Neural cell (in vitro differentiated cells): ENCODE data around the gene TRAPPC3. TPM values are rescaled to one million over a fixed set of nuclear protein-coding genes. Genes with fewer than 3 reads are reported as not detected.

Experiments used
- H2AFZ ChIP-seq: fragments of 200-600, 300-800 bp; sonication (generic), shearing (Covaris generic); 2 replicates; pipeline ENCODE4 v1.6.0; 2014; ENCODE audit warnings: low read depth, mild to moderate bottlenecking, antibody characterized with exemption, low read length, moderate library complexity
- H3F3A ChIP-seq: fragments of 200-600 bp; shearing (Covaris generic); 2 replicates; pipeline ENCODE4 v1.6.1; 2016; ENCODE audit warnings: mild to moderate bottlenecking, moderate library complexity, mixed read lengths, antibody characterized with exemption, low read length; ENCODE audit not compliant: insufficient read depth, poor library complexity, severe bottlenecking
- H3K27ac ChIP-seq: fragments of 200-600, 300-800 bp; sonication (generic), shearing (Covaris generic); 2 replicates; pipeline ENCODE4 v1.5.1; 2014; ENCODE audit warnings: mild to moderate bottlenecking, low read length, moderate library complexity
- H3K27me3 ChIP-seq: fragments of 300-800, 200-600 bp; sonication (generic), shearing (Covaris generic); 2 replicates; pipeline ENCODE4 v1.6.0; 2014; ENCODE audit warnings: mild to moderate bottlenecking, low read depth, low read length, moderate library complexity; ENCODE audit not compliant: insufficient read depth
- H3K36me3 ChIP-seq: fragments of 300-800, 200-600 bp; sonication (generic), shearing (Covaris generic); 2 replicates; pipeline ENCODE4 v1.5.1; 2014; ENCODE audit warnings: mild to moderate bottlenecking, antibody characterized with exemption, low read length, moderate library complexity; ENCODE audit not compliant: insufficient read depth
- H3K4me2 ChIP-seq: fragments of 300-800, 200-600 bp; sonication (generic), shearing (Covaris generic); 2 replicates; pipeline ENCODE4 v1.6.0; 2014; ENCODE audit warnings: mild to moderate bottlenecking, low read length
- H3K4me3 ChIP-seq: fragments of 300-800, 200-600 bp; sonication (generic), shearing (Covaris generic); 2 replicates; pipeline ENCODE4 v1.5.1; 2014; ENCODE audit warnings: mild to moderate bottlenecking, low read length, moderate library complexity
- H3K79me2 ChIP-seq: fragments of 200-600 bp; shearing (Covaris generic); replicated peaks from 2 replicates; pipeline ENCODE4 v1.6.0; 2014; ENCODE audit warnings: mild to moderate bottlenecking, low read length, moderate library complexity; ENCODE audit not compliant: insufficient read depth
- H3K9ac ChIP-seq: fragments of 300-800, 200-600 bp; sonication (generic), shearing (Covaris generic); 2 replicates; pipeline ENCODE4 v1.6.1; 2016; ENCODE audit warnings: mild to moderate bottlenecking, low read length, mixed read lengths
- H3K9me2 ChIP-seq: fragments of 200-600 bp; shearing (Covaris generic); 2 replicates; pipeline ENCODE4 v1.6.1; 2016; ENCODE audit warnings: mild to moderate bottlenecking, low read length, mixed read lengths; ENCODE audit not compliant: insufficient read depth
- H3K9me3 ChIP-seq: fragments of 200-600, 300-800 bp; sonication (generic), shearing (Covaris generic); 2 replicates; pipeline ENCODE4 v1.6.1; 2016; ENCODE audit warnings: mild to moderate bottlenecking, mixed run types, low read length, moderate library complexity, mixed read lengths
- H4K20me1 ChIP-seq: fragments of 200-600 bp; shearing (Covaris generic); 2 replicates; pipeline ENCODE4 v1.6.1; 2016; ENCODE audit warnings: mild to moderate bottlenecking, mixed run types; ENCODE audit not compliant: insufficient read depth
- CTCF ChIP-seq: fragments of 450-650 bp; IDR thresholded peaks from 2 replicates; pipeline ENCODE4 v1.5.1; 2014; ENCODE audit warnings: antibody characterized with exemption, mild to moderate bottlenecking, moderate library complexity; ENCODE audit not compliant: poor library complexity, severe bottlenecking
- EP300 ChIP-seq: fragments of 450-650 bp; conservative IDR thresholded peaks from 2 replicates; pipeline ENCODE4 v1.6.1; 2014; ENCODE audit warnings: antibody characterized with exemption, mild to moderate bottlenecking, moderate library complexity; ENCODE audit not compliant: poor library complexity, severe bottlenecking
- EZH2 ChIP-seq: fragments of 200-600, 300-800 bp; shearing (Covaris generic), sonication (generic); IDR thresholded peaks from 2 replicates; pipeline ENCODE4 v1.6.1; 2014; ENCODE audit warnings: antibody characterized with exemption, low read length, borderline replicate concordance, mild to moderate bottlenecking; ENCODE audit not compliant: insufficient read depth, poor library complexity, severe bottlenecking
- MXI1 ChIP-seq: fragments of 450-650 bp; conservative IDR thresholded peaks from 2 replicates; pipeline ENCODE4 v1.6.1; 2014; ENCODE audit warnings: antibody characterized with exemption, mild to moderate bottlenecking; ENCODE audit not compliant: poor library complexity, severe bottlenecking
- POLR2AphosphoS5 ChIP-seq: IDR thresholded peaks from 2 replicates; pipeline ENCODE4 v1.6.1; 2012
- RAD21 ChIP-seq: fragments of 450-650 bp; conservative IDR thresholded peaks from 2 replicates; pipeline ENCODE4 v1.6.1; 2014; ENCODE audit warnings: antibody characterized with exemption, mild to moderate bottlenecking, moderate library complexity
- REST ChIP-seq: IDR thresholded peaks from 2 replicates; pipeline ENCODE4 v1.6.1; 2012; ENCODE audit warnings: borderline replicate concordance
- SMC3 ChIP-seq: fragments of 450-650 bp; conservative IDR thresholded peaks from 2 replicates; pipeline ENCODE4 v1.6.1; 2014; ENCODE audit warnings: antibody characterized with exemption, mild to moderate bottlenecking, moderate library complexity; ENCODE audit not compliant: poor library complexity
- TAF1 ChIP-seq: IDR thresholded peaks from 2 replicates; pipeline ENCODE4 v1.6.1; 2012; ENCODE audit warnings: low read depth
- polyA plus RNA-seq: library from polyadenylated mRNA; depleted of rRNA; stranded (reverse); fragments of >200 nt; gene quantifications from 2 replicates; pipeline ENCODE4 v1.2.3, GENCODE V29; 2014

Gene TRAPPC3
- polyA plus RNA-seq, 1 donor from 2014 or later = 278 TPM

GRCh38 chr1:36125129-36125991, 23.9 kb downstream of the TRAPPC3 start, which contains the start of gene COL8A2:
Gene COL8A2 (minus strand): TSS chr1:36125222. CDS start chr1:36100242, 24,980 bp downstream.
- no peak within 1 kb of the TSS for H3K4me2 ChIP-seq
- H2AFZ ChIP-seq = no peak within 1 kb of the TSS
- H3K9me2 ChIP-seq = no peaks in the 10 kb centered on the region
- no peaks in the 10 kb centered on the region for H3K79me2 ChIP-seq
- no peaks in the 10 kb centered on the region for H4K20me1 ChIP-seq
- no peaks in the 10 kb centered on the region for H3F3A ChIP-seq
- no peaks in the 10 kb centered on the region for H3K9me3 ChIP-seq
- no peak within 1 kb of the TSS for H3K4me3 ChIP-seq
- no peak within 1 kb of the TSS for H3K9ac ChIP-seq
- H3K36me3 ChIP-seq = no peaks in the 10 kb centered on the region
- TF ChIP-seq RAD21 (no peak), TAF1 (no peak), EZH2 (no peak), SMC3 (no peak), CTCF (no peak), REST (no peak), MXI1 (no peak), EP300 (no peak), POLR2AphosphoS5 (no peak)
- no peak within 1 kb of the TSS for H3K27ac ChIP-seq
- peaks cover 45% of the 10 kb centered on the region for H3K27me3 ChIP-seq

GRCh38 chr1:36124404-36125128, 24.7 kb downstream of the TRAPPC3 start:
- no peak overlapping the region for H3K4me2 ChIP-seq
- no peak overlapping the region for H3K9ac ChIP-seq
- H3F3A ChIP-seq = no peaks in the 10 kb centered on the region
- no peaks in the 10 kb centered on the region for H3K9me3 ChIP-seq
- no peaks in the 10 kb centered on the region for H3K36me3 ChIP-seq
- H4K20me1 ChIP-seq = no peaks in the 10 kb centered on the region
- H2AFZ ChIP-seq = no peak overlapping the region
- TF ChIP-seq CTCF (no peak), MXI1 (no peak), SMC3 (no peak), REST (no peak), EZH2 (no peak), TAF1 (no peak), POLR2AphosphoS5 (no peak), RAD21 (no peak), EP300 (no peak)
- H3K79me2 ChIP-seq = no peaks in the 10 kb centered on the region
- peaks cover 45% of the 10 kb centered on the region for H3K27me3 ChIP-seq
- H3K9me2 ChIP-seq = no peaks in the 10 kb centered on the region
- H3K27ac ChIP-seq = no peak overlapping the region
- H3K4me3 ChIP-seq = no peak overlapping the region
